ENCODE data around the gene MCRIP2. TPM values are rescaled to one million over a fixed set of nuclear protein-coding genes. Genes with fewer than 3 reads are reported as not detected.

The MCRIP2 gene
- total and polyA plus RNA-seq, 2 of the 8 experiments (the other 6 are each of a cell fraction or from before 2014, with no cell fraction given) = 45.4 to 75.5 TPM

DNA sequence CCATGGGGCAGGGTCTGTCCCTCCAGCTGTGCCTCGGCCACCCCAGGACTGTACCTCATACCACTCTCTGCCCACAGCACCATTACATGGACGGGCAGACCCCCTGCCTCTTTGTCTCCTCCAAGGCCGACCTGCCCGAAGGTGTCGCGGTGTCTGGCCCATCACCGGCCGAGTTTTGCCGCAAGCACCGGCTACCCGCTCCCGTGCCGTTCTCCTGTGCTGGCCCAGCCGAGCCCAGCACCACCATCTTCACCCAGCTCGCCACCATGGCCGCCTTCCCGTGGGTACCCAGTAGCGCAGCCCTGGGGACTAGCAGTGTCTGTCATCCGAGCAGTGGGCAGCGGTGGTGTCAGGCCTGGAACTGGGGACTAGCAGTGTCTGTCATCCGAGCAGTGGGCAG lies 31.2 kb downstream of the MCRIP2 start:
- Histone ChIP-seq H3K18ac (ENCODE audit: extremely low read depth, low read length) (no peak overlapping the region), H2BK120ac (replicated peaks; ENCODE audit: low read depth, low read length) (no peak overlapping the region), H3K36me3 (ENCODE audit: control insufficient read depth in 2 of 4, insufficient read depth in 4 of 4, low read length in 3 of 4) (peaks cover 14 to 44% (median 33%) of the 10 kb centered on the region in 4 experiments), H3K4me1 (replicated peaks in 1 of 4; ENCODE audit: control insufficient read depth in 3 of 4, insufficient read depth in 4 of 4, low read length in 3 of 4) (peaks cover 0 to 29% (median 25%) of the 10 kb centered on the region in 4 experiments; a peak in 6 of 7 replicates), H2BK5ac (ENCODE audit: low read depth, low read length) (no peak overlapping the region), H3K23me2 (ENCODE audit: low read depth, low read length) (peaks cover 12% of the 10 kb centered on the region), H3K4ac (replicated peaks; ENCODE audit: insufficient read length, low read depth, low read length) (no peak overlapping the region), H3K79me2 (ENCODE audit: control insufficient read depth in 1 of 2, insufficient read depth in 2 of 2, low read length in 2 of 2) (peaks cover 0 to 13% of the 10 kb centered on the region in 2 experiments; a peak in 1 of 4 replicates), H2AFZ (ENCODE audit: low read length) (no peak overlapping the region), H3K9ac (replicated peaks in 1 of 4; ENCODE audit: extremely low read depth in 1 of 4, low read depth in 3 of 4, low read length in 3 of 4) (no peak overlapping the region), H3K23ac (ENCODE audit: insufficient read length) (no peak overlapping the region), H2BK12ac (ENCODE audit: low read depth, low read length) (no peak overlapping the region), H3K56ac (replicated peaks; ENCODE audit: insufficient read length, low read depth, low read length) (no peak overlapping the region), H4K5ac (ENCODE audit: insufficient read length, low read depth, low read length) (no peak overlapping the region), H4K20me1 (replicated peaks in 1 of 2; ENCODE audit: control insufficient read depth in 1 of 2, insufficient read depth in 2 of 2, low read length in 2 of 2) (peaks cover 5 to 27% of the 10 kb centered on the region in 2 experiments), H2BK15ac (ENCODE audit: low read length) (no peak overlapping the region), H3K9me3 (ENCODE audit: insufficient read depth in 2 of 2, low read depth in 1 of 2, low read length in 1 of 2) (no peaks in the 10 kb centered on the region), H3K27me3 (replicated peaks in 1 of 4; ENCODE audit: control insufficient read depth in 3 of 4, extremely low read depth in 1 of 4, insufficient read depth in 3 of 4, low read length in 3 of 4) (peaks cover 0 to 2% (median 0%) of the 10 kb centered on the region in 4 experiments; a peak in 2 of 7 replicates), H3K14ac (ENCODE audit: insufficient read length) (no peak overlapping the region), H3K27ac (ENCODE audit: low read depth, low read length) (no peak overlapping the region), H3K79me1 (ENCODE audit: low read depth, low read length) (peaks cover 13% of the 10 kb centered on the region), H3K4me2 (ENCODE audit: insufficient read depth in 1 of 2, low read depth in 2 of 2, low read length in 2 of 2) (no peak overlapping the region), H4K8ac (ENCODE audit: extremely low read depth, insufficient read depth, low read length) (no peak overlapping the region), H2BK20ac (ENCODE audit: low read length) (no peak overlapping the region), H4K91ac (replicated peaks; ENCODE audit: insufficient read length, low read length) (no peak overlapping the region), H3K4me3 (ENCODE audit: extremely low read depth in 1 of 4, insufficient read depth in 2 of 4, low read depth in 3 of 4, low read length in 4 of 4) (no peak overlapping the region), H2AK5ac (ENCODE audit: low read depth, low read length) (no peak overlapping the region)
- FAIRE-seq (no peak), DNase-seq (ENCODE audit: low read depth in 1 of 2, low spot score in 2 of 2) (no peak)
- ChIA-PET POLR2A (ENCODE audit: partially characterized antibody) (interaction anchor here (0.7 to 17.4 kb wide), 7 partner anchors 5 to 44 kb away, joined by 3 to 214 read pairs (median 4); partner anchors contain the start of genes JMJD8, RHBDL1, RHOT2 and STUB1), CTCF (ENCODE audit: partially characterized antibody) (interaction anchor here (1.0 to 12.0 kb wide), 5 partner anchors 12 to 280 kb away, joined by 3 to 75 read pairs (median 5); partner anchors contain the start of genes CIAO3 and WDR24)
- WGBS, 2 experiments (ENCODE audit: extremely low coverage in 1 of 2, insufficient coverage in 1 of 2, insufficient read length in 1 of 2, insufficient replicate concordance in 2 of 2, low coverage in 1 of 2, low lambda C conversion rate in 2 of 2, missing lambda C conversion rate in 1 of 2) = 95% methylated on average over 21 of the region's 21 CpGs; no CpG with 5 or more reads in 1 of the 2 experiments

Measured in H1 (cell line).